Stimulated activated memory B cell treated with anti-CD40 and anti-IgM and Interleukin-4, amounts not matched to agents 10 μg/mL and 1 μg/mL and 100 μg/mL, for 72 hours (primary cell): Measurements from ENCODE around the gene BANF2.

Experiments used
- ATAC-seq: fragments of 150-1000 bp; cut with Tn5 transposase; 2 replicates; pipeline ENCODE4 v1.10.0; 2021
- H3K27ac Mint-ChIP-seq: one replicate; pipeline ENCODE4 v1.8.0; 2022; ENCODE audit warnings: mild to moderate bottlenecking, mixed read lengths
- H3K27me3 Mint-ChIP-seq: one replicate; pipeline ENCODE4 v1.8.0; 2022; ENCODE audit warnings: mixed read lengths
- H3K36me3 Mint-ChIP-seq: one replicate; pipeline ENCODE4 v1.8.0; 2022; ENCODE audit warnings: mixed read lengths
- H3K4me1 Mint-ChIP-seq: one replicate; pipeline ENCODE4 v1.8.0; 2022; ENCODE audit warnings: mixed read lengths
- H3K4me3 Mint-ChIP-seq: one replicate; pipeline ENCODE4 v1.8.0; 2022; ENCODE audit warnings: mild to moderate bottlenecking, moderate library complexity, mixed read lengths
- H3K9me3 Mint-ChIP-seq: one replicate; pipeline ENCODE4 v1.8.0; 2022; ENCODE audit warnings: mixed read lengths

BANF2 gene

DNA sequence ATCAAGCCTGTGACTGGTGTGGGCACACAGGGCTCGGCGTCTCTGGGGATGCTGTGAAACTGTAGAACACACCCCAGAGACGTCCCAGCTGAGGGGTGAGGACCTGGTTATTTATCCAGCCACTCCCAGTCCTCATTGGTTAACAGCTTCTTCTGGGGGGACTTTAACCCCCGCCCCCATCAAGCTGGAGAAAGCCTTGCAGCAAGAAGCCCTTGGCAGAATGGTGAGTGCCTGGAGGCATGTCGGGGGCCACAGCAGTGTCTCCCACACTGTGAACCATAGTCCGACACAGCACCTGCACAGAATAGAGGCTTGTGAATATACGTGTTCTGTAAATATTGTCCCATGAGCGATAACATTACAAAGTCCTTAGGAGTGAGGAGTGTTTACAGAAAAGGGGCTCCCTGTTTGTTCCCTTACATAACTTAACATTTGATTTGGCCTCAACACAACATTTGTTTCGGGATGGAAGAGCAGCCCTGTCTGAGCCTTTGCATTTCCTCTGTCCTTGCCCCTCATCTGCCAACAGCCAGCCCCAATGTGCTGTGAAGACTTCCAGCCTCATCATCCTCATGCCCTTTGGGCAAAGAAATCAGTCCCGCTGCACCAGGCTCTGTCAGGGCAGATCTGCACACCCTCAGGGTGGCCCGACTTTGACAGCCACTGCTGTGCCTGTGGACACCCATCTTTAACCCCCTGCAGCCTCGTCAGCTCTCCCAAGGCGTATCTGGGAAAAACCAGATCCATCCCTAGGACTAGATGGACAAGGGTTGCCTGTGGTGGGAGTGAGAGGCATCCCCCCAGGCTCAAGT is 15.5 kb upstream of the BANF2 start:
- H3K4me3 Mint-ChIP-seq, result no peak overlapping the region

GRCh38 chr20:17685168-17685567 is 14.6 kb upstream of the BANF2 start:
- Mint-ChIP-seq H3K36me3 (no peaks in the 10 kb centered on the region), H3K27me3 (peaks cover 47% of the 10 kb centered on the region), H3K27ac (no peak overlapping the region), H3K4me1 (peaks cover 12% of the 10 kb centered on the region), H3K9me3 (peaks cover 8% of the 10 kb centered on the region), H3K4me3 (no peak overlapping the region)
- ATAC-seq, result no peak

More for the DNA sequence above, 15.5 kb upstream of the BANF2 start:
- Mint-ChIP-seq H3K36me3 (no peaks in the 10 kb centered on the region), H3K27me3 (peaks cover 47% of the 10 kb centered on the region), H3K4me1 (peaks cover 18% of the 10 kb centered on the region), H3K27ac (no peak overlapping the region), H3K9me3 (peaks cover 8% of the 10 kb centered on the region)
- no peak for ATAC-seq

- Mint-ChIP-seq H3K4me3 (no peak overlapping the region), H3K27ac (no peak overlapping the region), H3K9me3 (peaks cover 11% of the 10 kb centered on the region), H3K27me3 (peaks cover 63% of the 10 kb centered on the region), H3K36me3 (no peaks in the 10 kb centered on the region), H3K4me1 (peaks cover 2% of the 10 kb centered on the region)
- ATAC-seq, result no peak
Measured at GRCh38 chr20:17687800-17688199, 12.0 kb upstream of the BANF2 start.

- Mint-ChIP-seq H3K27me3 (peaks cover 63% of the 10 kb centered on the region), H3K36me3 (no peaks in the 10 kb centered on the region)
Measured at GRCh38 chr20:17688965-17689364, 10.8 kb upstream of the BANF2 start.

GRCh38 chr20:17690144-17690543 is 9.6 kb upstream of the BANF2 start:
- H3K36me3 Mint-ChIP-seq, result no peaks in the 10 kb centered on the region

More at GRCh38 chr20:17688965-17689364, 10.8 kb upstream of the BANF2 start:
- no peak for ATAC-seq
- no peaks in the 10 kb centered on the region for H3K4me1 Mint-ChIP-seq
- no peak overlapping the region for H3K4me3 Mint-ChIP-seq
- H3K9me3 Mint-ChIP-seq, result peaks cover 11% of the 10 kb centered on the region
- no peak overlapping the region for H3K27ac Mint-ChIP-seq

GRCh38 chr20:17691758-17692157 is 8.0 kb upstream of the BANF2 start:
- no peaks in the 10 kb centered on the region for H3K36me3 Mint-ChIP-seq
- no peak overlapping the region for H3K4me3 Mint-ChIP-seq
- ATAC-seq, result no peak
- H3K27me3 Mint-ChIP-seq, result peaks cover 42% of the 10 kb centered on the region
- peaks cover 11% of the 10 kb centered on the region for H3K9me3 Mint-ChIP-seq
- no peaks in the 10 kb centered on the region for H3K4me1 Mint-ChIP-seq
- no peak overlapping the region for H3K27ac Mint-ChIP-seq

More at GRCh38 chr20:17690144-17690543, 9.6 kb upstream of the BANF2 start:
- Mint-ChIP-seq H3K9me3 (peaks cover 11% of the 10 kb centered on the region), H3K27me3 (peaks cover 58% of the 10 kb centered on the region), H3K4me3 (no peak overlapping the region), H3K27ac (no peak overlapping the region), H3K4me1 (no peaks in the 10 kb centered on the region)
- no peak for ATAC-seq

- H3K27ac Mint-ChIP-seq, result no peak overlapping the region
- H3K27me3 Mint-ChIP-seq, result peaks cover 29% of the 10 kb centered on the region
- no peaks in the 10 kb centered on the region for H3K36me3 Mint-ChIP-seq
- peaks cover 9% of the 10 kb centered on the region for H3K9me3 Mint-ChIP-seq
- H3K4me1 Mint-ChIP-seq, result no peaks in the 10 kb centered on the region
- H3K4me3 Mint-ChIP-seq, result no peak overlapping the region
- ATAC-seq, result no peak
Measured at GRCh38 chr20:17693444-17694001, 6.2 kb upstream of the BANF2 start.

GRCh38 chr20:17694767-17695166 is 5.0 kb upstream of the BANF2 start:
- peaks cover 9% of the 10 kb centered on the region for H3K9me3 Mint-ChIP-seq
- no peak for ATAC-seq
- H3K27me3 Mint-ChIP-seq, result peaks cover 29% of the 10 kb centered on the region
- H3K4me1 Mint-ChIP-seq, result no peaks in the 10 kb centered on the region
- no peak overlapping the region for H3K4me3 Mint-ChIP-seq
- H3K36me3 Mint-ChIP-seq, result no peaks in the 10 kb centered on the region
- H3K27ac Mint-ChIP-seq, result no peak overlapping the region

DNA sequence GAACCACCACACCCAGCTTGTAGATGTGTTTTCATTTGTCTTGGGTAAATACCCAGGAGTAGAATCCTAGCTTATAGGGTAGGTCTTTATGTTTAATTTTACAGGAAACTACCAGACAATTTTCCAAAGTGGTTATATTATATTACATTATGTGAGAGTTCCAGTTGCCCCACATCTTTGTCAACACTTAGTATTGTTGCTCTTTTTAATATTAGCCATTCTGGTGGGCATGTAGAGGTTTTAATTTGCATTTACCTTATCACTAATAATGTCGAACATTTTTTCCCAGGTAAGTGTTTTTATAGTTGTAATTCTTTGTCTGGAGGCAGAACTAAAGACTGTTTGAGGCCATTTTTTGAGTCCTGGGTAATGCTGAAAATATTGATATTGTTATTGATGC is 3.5 kb upstream of the BANF2 start:
- Mint-ChIP-seq H3K4me1 (no peaks in the 10 kb centered on the region), H3K36me3 (no peaks in the 10 kb centered on the region), H3K27ac (no peak overlapping the region), H3K4me3 (no peak overlapping the region), H3K9me3 (peaks cover 6% of the 10 kb centered on the region), H3K27me3 (peaks cover 22% of the 10 kb centered on the region)
- no peak for ATAC-seq

- no peak for ATAC-seq
- Mint-ChIP-seq H3K4me1 (no peaks in the 10 kb centered on the region), H3K27ac (no peak overlapping the region), H3K36me3 (no peaks in the 10 kb centered on the region), H3K27me3 (peaks cover 13% of the 10 kb centered on the region), H3K9me3 (peaks cover 6% of the 10 kb centered on the region), H3K4me3 (no peak overlapping the region)
Measured at GRCh38 chr20:17697171-17697570, 2.6 kb upstream of the BANF2 start.

- Mint-ChIP-seq H3K27ac (no peak overlapping the region), H3K4me3 (no peak overlapping the region), H3K27me3 (peaks cover 12% of the 10 kb centered on the region), H3K9me3 (peaks cover 6% of the 10 kb centered on the region), H3K4me1 (no peaks in the 10 kb centered on the region), H3K36me3 (no peaks in the 10 kb centered on the region)
- no peak for ATAC-seq
Measured at GRCh38 chr20:17698384-17698783, 1.4 kb upstream of the BANF2 start.

GRCh38 chr20:17700637-17701036 is 871 bp downstream of the BANF2 start:
- no peak for ATAC-seq
- Mint-ChIP-seq H3K27me3 (no peaks in the 10 kb centered on the region), H3K36me3 (no peaks in the 10 kb centered on the region), H3K4me1 (no peaks in the 10 kb centered on the region), H3K4me3 (no peak overlapping the region), H3K27ac (no peak overlapping the region), H3K9me3 (peaks cover 5% of the 10 kb centered on the region)

DNA sequence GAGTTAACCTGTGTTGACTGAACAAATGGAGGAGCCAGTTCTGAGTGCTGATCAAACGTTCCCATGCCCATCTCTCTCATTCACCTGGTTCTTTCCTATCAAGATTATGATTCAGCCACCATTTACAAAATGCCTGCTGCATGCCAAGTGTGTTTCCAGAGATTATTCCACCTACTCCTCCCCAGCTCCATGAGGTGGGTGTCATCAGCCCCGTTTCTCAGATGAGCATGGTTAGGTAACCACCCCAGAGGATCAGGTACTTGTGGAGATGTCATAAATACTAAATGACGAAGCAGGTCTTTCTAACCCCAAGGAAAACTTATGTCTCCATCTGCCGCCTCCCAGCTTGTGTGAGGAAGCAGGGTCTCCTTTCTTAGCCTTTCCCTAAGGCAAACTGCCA is 2.1 kb downstream of the BANF2 start:
- Mint-ChIP-seq H3K27ac (no peak overlapping the region), H3K4me1 (no peaks in the 10 kb centered on the region), H3K9me3 (peaks cover 1% of the 10 kb centered on the region), H3K36me3 (no peaks in the 10 kb centered on the region), H3K4me3 (no peak overlapping the region), H3K27me3 (no peaks in the 10 kb centered on the region)
- no peak for ATAC-seq

GRCh38 chr20:17704589-17705317 is 5.0 kb downstream of the BANF2 start:
- Mint-ChIP-seq H3K4me3 (no peak overlapping the region), H3K4me1 (no peaks in the 10 kb centered on the region), H3K27me3 (no peaks in the 10 kb centered on the region), H3K27ac (no peak overlapping the region), H3K36me3 (no peaks in the 10 kb centered on the region), H3K9me3 (no peaks in the 10 kb centered on the region)
- no peak for ATAC-seq

- no peaks in the 10 kb centered on the region for H3K9me3 Mint-ChIP-seq
- no peak for ATAC-seq
- H3K4me1 Mint-ChIP-seq, result peaks cover 5% of the 10 kb centered on the region
- no peaks in the 10 kb centered on the region for H3K36me3 Mint-ChIP-seq
- no peak overlapping the region for H3K27ac Mint-ChIP-seq
- no peaks in the 10 kb centered on the region for H3K27me3 Mint-ChIP-seq
- no peak overlapping the region for H3K4me3 Mint-ChIP-seq
Measured at GRCh38 chr20:17705916-17706315, 6.2 kb downstream of the BANF2 start.
